Measurements from ENCODE around the gene PLEKHG1. TPM values are rescaled to one million over a fixed set of nuclear protein-coding genes. Genes with fewer than 3 reads are reported as not detected.

The PLEKHG1 gene
- total and polyA plus RNA-seq, 8 donors = 1.3 to 6.4 (median 2.6) TPM

GRCh38 chr6:150631283-150631983 is 31.7 kb downstream of the PLEKHG1 start:
- DNase-seq (no peak), ATAC-seq (no peak), FAIRE-seq (no peak)
- H3K27me3 ChIP-seq = no peaks in the 10 kb centered on the region
- no peak for TF ChIP-seq CTCF (IDR thresholded peaks at IDR 0.05)
- no peaks in the 10 kb centered on the region for H3K9me3 ChIP-seq
- peaks cover 0 to 9% (median 0%) of the 10 kb centered on the region in 3 donors for H3K4me1 ChIP-seq
- WGBS, 2 donors = 82 to 93% methylated on average over 10 to 12 of the region's 12 CpGs
- no peak overlapping the region for H3K4me3 ChIP-seq
- H3K27ac ChIP-seq = no peak overlapping the region
- intact Hi-C loops (cut with DNase I) = no loop called here
- no peaks in the 10 kb centered on the region for H3K36me3 ChIP-seq

- FAIRE-seq (no peak), ATAC-seq (no peak), DNase-seq (no peak)
- H3K9me3 ChIP-seq = no peaks in the 10 kb centered on the region
- no peaks in the 10 kb centered on the region for H3K27me3 ChIP-seq
- H3K4me3 ChIP-seq = no peak overlapping the region
- 79 to 80% methylated on average over 9 of the region's 9 CpGs for WGBS, 2 donors
- intact Hi-C loops (cut with DNase I) = no loop called here
- no peaks in the 10 kb centered on the region for H3K36me3 ChIP-seq
- H3K27ac ChIP-seq = no peak overlapping the region
- H3K4me1 ChIP-seq = peaks cover 0 to 8% (median 0%) of the 10 kb centered on the region in 3 donors
- TF ChIP-seq CTCF (IDR thresholded peaks at IDR 0.05) = no peak
Observed at GRCh38 chr6:150631984-150632642, 32.4 kb downstream of the PLEKHG1 start.

- no peak overlapping the region for H3K4me3 ChIP-seq
- no peak for ATAC-seq
- no peak for TF ChIP-seq CTCF (IDR thresholded peaks at IDR 0.05)
- no peaks in the 10 kb centered on the region for H3K36me3 ChIP-seq
- FAIRE-seq = no peak
- intact Hi-C loops (cut with DNase I) = no loop called here
- no peaks in the 10 kb centered on the region for H3K4me1 ChIP-seq
- 82 to 83% methylated on average over 13 of the region's 13 CpGs for WGBS, 2 donors
- no peaks in the 10 kb centered on the region for H3K9me3 ChIP-seq
- DNase-seq = no peak
- no peak overlapping the region for H3K27ac ChIP-seq
- H3K27me3 ChIP-seq = no peaks in the 10 kb centered on the region
Observed at GRCh38 chr6:150632785-150633485, 33.2 kb downstream of the PLEKHG1 start.

GRCh38 chr6:150633486-150633834 is 33.8 kb downstream of the PLEKHG1 start:
- TF ChIP-seq CTCF (IDR thresholded peaks at IDR 0.05) = no peak
- Histone ChIP-seq H3K36me3 (no peaks in the 10 kb centered on the region), H3K4me3 (no peak overlapping the region), H3K27ac (no peak overlapping the region), H3K4me1 (no peaks in the 10 kb centered on the region), H3K9me3 (no peaks in the 10 kb centered on the region), H3K27me3 (no peaks in the 10 kb centered on the region)
- FAIRE-seq (no peak), ATAC-seq (no peak), DNase-seq (no peak)
- WGBS, 2 donors = 83 to 85% methylated on average over 4 of the region's 4 CpGs
- intact Hi-C loops (cut with DNase I) = no loop called here
